Measurements from ENCODE around the gene ANKIB1.

Gene ANKIB1

GRCh38 chr7:92266415-92267241, 20.9 kb downstream of the ANKIB1 start:
- no peak for DNase-seq

- DNase-seq: no peak
These were observed 23.1 kb downstream of the ANKIB1 start for GRCh38 chr7:92268921-92269320.

- DNase-seq: no peak
These were observed 29.6 kb downstream of the ANKIB1 start for GRCh38 chr7:92275327-92275726.

GRCh38 chr7:92276460-92276864, 30.7 kb downstream of the ANKIB1 start:
- DNase-seq: no peak

GRCh38 chr7:92279396-92280031, 33.7 kb downstream of the ANKIB1 start:
- DNase-seq: no peak

- DNase-seq: no peak
These were observed 35.3 kb downstream of the ANKIB1 start for GRCh38 chr7:92281031-92281430.

GRCh38 chr7:92282221-92282814, 36.5 kb downstream of the ANKIB1 start:
- no peak for DNase-seq

- DNase-seq: no peak
These were observed 37.2 kb downstream of the ANKIB1 start for GRCh38 chr7:92282930-92283329.

GRCh38 chr7:92289321-92289720, 43.5 kb downstream of the ANKIB1 start:
- DNase-seq: no peak

- no peak for DNase-seq
These were observed 47.2 kb downstream of the ANKIB1 start for GRCh38 chr7:92292981-92293380.

GRCh38 chr7:92293896-92294590, 48.3 kb downstream of the ANKIB1 start:
- no peak for DNase-seq

- no peak for DNase-seq
These were observed 49.6 kb downstream of the ANKIB1 start for GRCh38 chr7:92295391-92295790.

- DNase-seq: no peak
These were observed 50.5 kb downstream of the ANKIB1 start for GRCh38 chr7:92296235-92296634.

GRCh38 chr7:92296880-92297445, 51.2 kb downstream of the ANKIB1 start:
- DNase-seq: no peak

GRCh38 chr7:92297736-92298135, 52.0 kb downstream of the ANKIB1 start:
- DNase-seq: no peak

GRCh38 chr7:92303761-92304160, 58.0 kb downstream of the ANKIB1 start:
- no peak for DNase-seq

GRCh38 chr7:92304406-92304893, 58.7 kb downstream of the ANKIB1 start:
- no peak for DNase-seq

GRCh38 chr7:92306153-92306552, 60.4 kb downstream of the ANKIB1 start:
- no peak for DNase-seq

GRCh38 chr7:92313055-92313454, 67.3 kb downstream of the ANKIB1 start:
- DNase-seq: no peak

- no peak for DNase-seq
These were observed 73.5 kb downstream of the ANKIB1 start for GRCh38 chr7:92319243-92319642.

GRCh38 chr7:92325173-92325572, 79.4 kb downstream of the ANKIB1 start:
- no peak for DNase-seq

- DNase-seq: no peak
These were observed 80.1 kb downstream of the ANKIB1 start for GRCh38 chr7:92325858-92326257.

Measured in SHP77 treated with DMSO at 0.1 percent for 48 hours (cell line).